ENCODE results near the gene ZSCAN9.

The ZSCAN9 gene

GRCh38 chr6:28254121-28254519 is 29.0 kb downstream of the ZSCAN9 start:
- no peak for FAIRE-seq
- no peak for DNase-seq (ENCODE audit: insufficient read length)
- TF ChIP-seq POLR2A (IDR thresholded peaks at IDR 0.05; ENCODE audit: low read depth, low read length) (peak; percentile 37; the same call in 1 of the 2 replicates), TAF1 (IDR thresholded peaks at IDR 0.05; ENCODE audit: borderline replicate concordance, low read depth, low read length) (no peak), POLR2AphosphoS5 (IDR thresholded peaks at IDR 0.05; ENCODE audit: low read depth, low read length) (no peak)

DNA sequence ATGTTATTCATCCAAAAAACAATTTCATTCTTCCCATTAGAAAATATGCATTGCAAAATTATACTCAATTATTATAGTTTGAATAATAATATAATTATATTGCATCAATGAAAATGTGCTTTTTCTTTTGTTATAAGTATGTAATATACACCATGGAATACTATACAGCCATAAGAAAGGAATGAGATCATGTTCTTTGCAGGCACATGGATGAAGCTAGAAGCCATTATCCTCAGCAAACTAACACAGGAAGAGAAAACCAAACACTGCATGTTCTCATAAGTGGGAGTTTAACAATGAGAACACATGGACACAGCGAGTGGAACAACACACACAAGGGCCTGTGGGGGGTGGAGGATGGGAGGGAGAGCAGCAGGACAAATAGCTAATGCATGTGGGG is 32.0 kb downstream of the ZSCAN9 start:
- DNase-seq (ENCODE audit: insufficient read length) (no peak), FAIRE-seq (no peak)
- TF ChIP-seq POLR2A (IDR thresholded peaks at IDR 0.05; ENCODE audit: low read depth, low read length) (no peak), TAF1 (IDR thresholded peaks at IDR 0.05; ENCODE audit: borderline replicate concordance, low read depth, low read length) (no peak), POLR2AphosphoS5 (IDR thresholded peaks at IDR 0.05; ENCODE audit: low read depth, low read length) (no peak)

DNA sequence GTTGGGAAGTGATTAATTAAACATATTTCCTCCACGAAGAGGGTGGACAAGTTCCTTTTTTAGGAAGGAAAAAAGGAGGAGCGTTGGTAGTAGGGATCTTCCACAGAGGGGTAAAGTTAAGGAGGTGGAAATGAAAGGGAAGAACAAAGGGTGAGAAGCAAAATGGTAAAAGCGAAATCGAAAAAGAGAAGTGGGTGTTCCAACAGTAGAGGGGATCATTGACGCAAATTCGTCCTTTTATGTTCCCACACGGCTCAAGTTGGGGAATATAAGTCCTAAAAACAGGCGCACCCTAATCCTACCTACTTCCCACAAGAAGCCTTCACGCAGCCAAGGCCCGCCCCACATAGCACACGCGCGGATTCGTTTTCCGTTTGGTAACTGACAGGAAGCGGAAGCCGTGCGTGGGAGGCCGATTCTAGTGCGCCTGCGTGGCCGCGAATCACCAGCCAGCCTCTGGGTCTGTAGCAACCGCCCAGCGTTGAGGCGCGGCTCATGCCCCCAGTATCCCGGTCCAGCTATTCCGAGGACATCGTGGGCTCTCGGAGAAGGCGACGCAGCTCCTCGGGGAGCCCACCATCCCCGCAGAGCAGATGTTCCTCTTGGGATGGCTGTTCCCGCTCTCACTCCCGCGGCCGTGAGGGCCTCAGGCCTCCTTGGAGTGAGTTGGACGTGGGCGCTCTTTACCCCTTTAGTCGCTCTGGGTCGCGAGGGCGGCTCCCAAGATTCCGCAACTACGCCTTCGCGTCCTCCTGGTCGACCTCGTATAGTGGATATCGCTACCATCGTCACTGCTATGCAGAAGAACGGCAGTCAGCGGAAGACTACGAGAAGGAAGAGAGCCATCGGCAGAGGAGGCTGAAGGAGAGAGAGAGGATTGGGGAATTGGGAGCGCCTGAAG is 34.1 kb downstream of the ZSCAN9 start, which contains the start of gene NKAPL:
NKAPL (plus strand) TSS at position 421 of the 901 bp plus-strand sequence; CDS start at position 496, 75 bp downstream.
- no peak for DNase-seq (ENCODE audit: insufficient read length)
- FAIRE-seq = no peak
- TF ChIP-seq TAF1 (IDR thresholded peaks at IDR 0.05; ENCODE audit: borderline replicate concordance, low read depth, low read length) (no peak), POLR2A (IDR thresholded peaks at IDR 0.05; ENCODE audit: low read depth, low read length) (no peak), POLR2AphosphoS5 (IDR thresholded peaks at IDR 0.05; ENCODE audit: low read depth, low read length) (no peak)

GRCh38 chr6:28263922-28264321 is 38.8 kb downstream of the ZSCAN9 start:
- DNase-seq (ENCODE audit: insufficient read length) (no peak), FAIRE-seq (no peak)
- TF ChIP-seq POLR2A (IDR thresholded peaks at IDR 0.05; ENCODE audit: low read depth, low read length) (no peak), POLR2AphosphoS5 (IDR thresholded peaks at IDR 0.05; ENCODE audit: low read depth, low read length) (no peak), TAF1 (IDR thresholded peaks at IDR 0.05; ENCODE audit: borderline replicate concordance, low read depth, low read length) (no peak)

GRCh38 chr6:28264834-28265401 is 39.8 kb downstream of the ZSCAN9 start:
- FAIRE-seq = no peak
- TF ChIP-seq TAF1 (IDR thresholded peaks at IDR 0.05; ENCODE audit: borderline replicate concordance, low read depth, low read length) = no peak
- no peak for TF ChIP-seq POLR2A (IDR thresholded peaks at IDR 0.05; ENCODE audit: low read depth, low read length)
- TF ChIP-seq POLR2AphosphoS5 (IDR thresholded peaks at IDR 0.05; ENCODE audit: low read depth, low read length) = no peak
- no peak for DNase-seq (ENCODE audit: insufficient read length)

GRCh38 chr6:28266563-28266961 is 41.5 kb downstream of the ZSCAN9 start:
- FAIRE-seq (no peak), DNase-seq (ENCODE audit: insufficient read length) (no peak)
- no peak for TF ChIP-seq POLR2A (IDR thresholded peaks at IDR 0.05; ENCODE audit: low read depth, low read length)
- TF ChIP-seq TAF1 (IDR thresholded peaks at IDR 0.05; ENCODE audit: borderline replicate concordance, low read depth, low read length) = no peak
- no peak for TF ChIP-seq POLR2AphosphoS5 (IDR thresholded peaks at IDR 0.05; ENCODE audit: low read depth, low read length)

DNA sequence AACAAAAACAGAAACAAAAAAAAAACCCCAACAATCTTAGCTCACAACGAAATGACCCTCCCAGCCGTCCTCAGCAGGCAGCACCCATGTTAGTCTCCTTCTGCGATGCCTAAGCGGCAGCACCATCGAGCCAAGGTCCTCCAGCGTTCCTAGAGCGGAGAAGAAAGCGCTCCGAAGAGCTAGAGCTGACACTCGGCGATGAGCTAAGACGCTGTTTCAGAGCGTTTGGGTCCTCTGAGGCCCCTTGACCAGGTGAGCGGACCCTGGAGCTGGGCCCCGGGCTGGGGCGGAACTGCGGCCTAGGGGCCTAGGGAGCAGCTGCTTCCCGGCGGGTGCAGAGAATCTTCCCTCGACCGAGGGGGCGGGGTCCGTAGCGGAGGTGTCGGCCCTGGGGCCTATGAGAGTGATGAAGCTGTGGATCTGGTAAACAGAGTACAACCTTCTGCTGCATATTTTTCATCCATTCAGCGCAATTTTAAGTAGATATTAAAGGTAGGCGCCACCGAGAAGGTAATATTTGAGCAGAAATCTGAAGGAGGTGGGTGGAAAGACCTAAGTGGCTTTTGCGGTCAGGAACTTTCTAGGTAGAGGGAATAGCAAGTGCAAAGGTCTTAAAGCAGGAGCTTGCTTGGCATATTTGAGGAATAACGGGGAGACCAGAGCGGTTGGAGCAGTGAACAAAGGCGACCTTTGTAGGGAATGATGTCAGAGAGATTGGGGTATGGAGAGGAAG is 42.1 kb downstream of the ZSCAN9 start, which contains the start of gene ZSCAN26:
ZSCAN26 (plus strand) TSS at position 182 of the 733 bp plus-strand sequence. CDS start 4,777 bp downstream, outside the sequence.
- TF ChIP-seq TAF1 (IDR thresholded peaks at IDR 0.05; ENCODE audit: borderline replicate concordance, low read depth, low read length) = peak; percentile 74; the same call in 1 of the 2 replicates
- TF ChIP-seq POLR2A (IDR thresholded peaks at IDR 0.05; ENCODE audit: low read depth, low read length) = peak; percentile 87
- TF ChIP-seq POLR2AphosphoS5 (IDR thresholded peaks at IDR 0.05; ENCODE audit: low read depth, low read length) = peak; percentile 76; the same call in 1 of the 2 replicates
- DNase-seq (ENCODE audit: insufficient read length) (peak; percentile 52), FAIRE-seq (peak; percentile 95)

DNA sequence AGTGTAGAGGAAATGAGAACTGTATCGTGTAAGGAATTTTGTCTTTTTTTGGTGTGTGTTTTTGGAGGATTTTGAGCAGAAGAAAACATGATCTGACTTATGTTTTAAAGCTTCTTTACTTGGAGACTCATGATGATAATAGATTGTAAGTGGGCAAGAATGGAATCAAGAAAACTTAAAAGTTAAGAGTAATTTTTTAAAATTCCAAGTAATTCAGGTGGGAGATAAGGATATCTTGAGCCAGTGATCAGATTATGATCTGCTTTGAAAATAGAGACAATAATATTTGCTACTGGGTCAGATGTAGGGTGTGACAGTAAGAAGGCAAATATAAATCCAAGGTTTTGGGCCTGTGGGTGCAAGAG is 42.6 kb downstream of the ZSCAN9 start:
- TF ChIP-seq TAF1 (IDR thresholded peaks at IDR 0.05; ENCODE audit: borderline replicate concordance, low read depth, low read length) = no peak
- no peak for TF ChIP-seq POLR2AphosphoS5 (IDR thresholded peaks at IDR 0.05; ENCODE audit: low read depth, low read length)
- TF ChIP-seq POLR2A (IDR thresholded peaks at IDR 0.05; ENCODE audit: low read depth, low read length) = no peak
- FAIRE-seq (no peak), DNase-seq (ENCODE audit: insufficient read length) (no peak)

DNA sequence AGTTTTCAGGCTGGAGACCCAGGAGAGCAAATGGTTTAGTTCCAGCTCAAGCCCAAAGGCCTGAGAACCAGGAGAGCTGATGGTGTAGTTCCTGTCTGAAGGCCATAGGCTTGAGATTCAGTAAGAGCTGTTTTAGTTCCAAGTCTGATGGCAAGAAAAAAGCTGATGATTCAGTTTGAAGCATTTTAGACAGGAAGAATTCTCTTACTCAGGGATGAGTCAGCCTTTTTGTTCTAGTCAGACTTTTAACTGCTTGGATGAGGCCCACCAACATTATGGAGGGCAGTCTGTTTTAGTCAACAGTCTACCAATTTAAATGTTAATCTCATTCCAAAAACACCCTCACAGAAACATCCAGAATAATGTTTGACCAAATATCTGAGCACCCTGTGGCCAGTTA is 44.4 kb downstream of the ZSCAN9 start:
- TF ChIP-seq TAF1 (IDR thresholded peaks at IDR 0.05; ENCODE audit: borderline replicate concordance, low read depth, low read length) (no peak), POLR2A (IDR thresholded peaks at IDR 0.05; ENCODE audit: low read depth, low read length) (no peak), POLR2AphosphoS5 (IDR thresholded peaks at IDR 0.05; ENCODE audit: low read depth, low read length) (no peak)
- DNase-seq (ENCODE audit: insufficient read length) (no peak), FAIRE-seq (no peak)

- FAIRE-seq = no peak
- no peak for DNase-seq (ENCODE audit: insufficient read length)
- TF ChIP-seq POLR2AphosphoS5 (IDR thresholded peaks at IDR 0.05; ENCODE audit: low read depth, low read length) (no peak), TAF1 (IDR thresholded peaks at IDR 0.05; ENCODE audit: borderline replicate concordance, low read depth, low read length) (no peak), POLR2A (IDR thresholded peaks at IDR 0.05; ENCODE audit: low read depth, low read length) (no peak)
Measured at GRCh38 chr6:28274888-28275287, 49.8 kb downstream of the ZSCAN9 start.

DNA sequence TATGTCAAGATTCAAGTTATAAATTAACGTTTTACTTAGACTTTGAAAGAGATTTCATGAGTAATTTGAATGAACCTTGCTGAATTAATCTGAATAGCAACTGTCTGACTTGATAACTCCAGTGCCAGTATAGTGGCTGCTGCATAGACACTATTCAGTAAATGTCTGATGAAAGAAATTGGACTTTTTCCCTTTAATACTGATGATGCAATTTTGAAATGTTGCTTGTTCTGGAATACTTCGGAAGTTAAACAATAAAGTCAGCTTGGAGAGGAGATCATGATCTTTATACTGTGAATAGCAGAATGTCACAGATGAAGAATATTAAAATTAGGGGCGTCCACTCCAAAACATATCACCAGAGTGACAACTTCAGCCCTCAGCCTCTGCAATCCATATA is 52.7 kb downstream of the ZSCAN9 start:
- no peak for FAIRE-seq
- TF ChIP-seq POLR2A (IDR thresholded peaks at IDR 0.05; ENCODE audit: low read depth, low read length) (no peak), POLR2AphosphoS5 (IDR thresholded peaks at IDR 0.05; ENCODE audit: low read depth, low read length) (no peak), TAF1 (IDR thresholded peaks at IDR 0.05; ENCODE audit: borderline replicate concordance, low read depth, low read length) (no peak)
- no peak for DNase-seq (ENCODE audit: insufficient read length)
